K562 (cell line): Measurements from ENCODE around the gene ZMYM2. TPM values are rescaled to one million over a fixed set of nuclear protein-coding genes. Genes with fewer than 3 reads are reported as not detected.

ENCODE experiments used
- ATAC-seq: fragments of 200-7000 bp; cut with Tn5 transposase; 3 replicates; pipeline ENCODE4 v1.9.1; 2020; ENCODE audit warnings: moderate library complexity
- BruUV-seq: library from RNA; stranded (reverse); fragments of 400-500 nt; replicated peaks from 2 replicates; lab custom pipeline; 2021; lab: Mats Ljungman, UMichigan
- CTCF ChIA-PET: fragments of 300-600 bp; formaldehyde crosslinking; extraction: SDS; loops from one replicate; lab custom pipeline; 2021; ENCODE audit warnings: low intra/inter-chr PET ratio; lab: Yijun Ruan, JAX
- POLR2A ChIA-PET: fragments of 300-600, 350-650 bp; sonication (Branson Sonifier 250); formaldehyde crosslinking; extraction: SDS; loops from one replicate; lab custom pipeline; 2021; ENCODE audit warnings: antibody characterized with exemption, inconsistent platforms; lab: Yijun Ruan, JAX
- DNase-seq, 4 experiments: peaks; one replicate each; pipeline versions ENCODE4 v3.0.0 to v3.0.0-alpha.2; 2011 to 2018; ENCODE audit warnings: low spot score in 3 of 4, mixed read lengths in 3 of 4; ENCODE audit errors: extremely low read depth in 1 of 4
- FAIRE-seq: peaks from 2 replicates; lab custom pipeline; 2011; peaks lifted over from hg19 to GRCh38; lab: Jason Lieb, UNC
- H2AFZ ChIP-seq: 2 replicates; pipeline ENCODE4 v1.6.0; 2011; ENCODE audit warnings: low read depth, low read length, control low read depth, inconsistent platforms
- H3K27ac ChIP-seq: fragments of 200-600 bp; 3 replicates; pipeline ENCODE4 v1.8.0; 2011; ENCODE audit warnings: low read depth, mild to moderate bottlenecking, control low read depth, inconsistent platforms, low read length, moderate library complexity, mixed read lengths; ENCODE audit errors: extremely low read depth
- H3K27me3 ChIP-seq, 2 experiments: fragments of 300-600 bp in 1 of 2; 2 replicates in 1 of 2; 3 replicates in 1 of 2; pipeline versions ENCODE4 v1.6.0 to v1.8.0; 2011; ENCODE audit warnings: inconsistent platforms in 2 of 2, low read length in 2 of 2, mild to moderate bottlenecking in 1 of 2, mixed read lengths in 1 of 2, moderate library complexity in 1 of 2; ENCODE audit not compliant: control insufficient read depth in 2 of 2, insufficient read depth in 2 of 2
- H3K36me3 ChIP-seq: fragments of 300-600 bp; 3 replicates; pipeline ENCODE4 v1.8.0; 2011; ENCODE audit warnings: mild to moderate bottlenecking, low read length, inconsistent platforms; ENCODE audit not compliant: control insufficient read depth, insufficient read depth
- H3K4me1 ChIP-seq, 2 experiments: fragments of 200-600 bp in 1 of 2; replicated peaks in 1 of 2; 2 replicates in 1 of 2; 3 replicates in 1 of 2; pipeline versions ENCODE4 v1.5.1 to v1.8.0; 2011; ENCODE audit warnings: inconsistent platforms in 2 of 2, low read length in 2 of 2, mild to moderate bottlenecking in 1 of 2, mixed read lengths in 1 of 2, moderate library complexity in 1 of 2; ENCODE audit not compliant: control insufficient read depth in 2 of 2, insufficient read depth in 2 of 2
- H3K4me2 ChIP-seq: 2 replicates; pipeline ENCODE4 v1.6.1; 2011; ENCODE audit warnings: low read length, control low read depth, inconsistent platforms, mixed read lengths; ENCODE audit not compliant: insufficient read depth
- H3K4me3 ChIP-seq: fragments of 200-600 bp; sonication (generic), shearing (Covaris generic); 2 replicates; pipeline ENCODE4 v1.5.1; 2016; ENCODE audit warnings: control low read depth, inconsistent platforms
- H3K79me2 ChIP-seq: fragments of 200-600 bp; 3 replicates; pipeline ENCODE4 v1.8.0; 2011; ENCODE audit warnings: low read length, inconsistent platforms; ENCODE audit not compliant: control insufficient read depth, insufficient read depth
- H3K9ac ChIP-seq, 2 experiments: 2 replicates each; pipeline versions ENCODE4 v1.6.0 to v1.6.1; 2011; ENCODE audit warnings: low read depth in 2 of 2, low read length in 2 of 2, control low read depth in 1 of 2, inconsistent platforms in 1 of 2, mild to moderate bottlenecking in 1 of 2, mixed read lengths in 1 of 2; ENCODE audit not compliant: insufficient read depth in 1 of 2
- H3K9me1 ChIP-seq: one replicate; pipeline ENCODE4 v1.6.0; 2011; ENCODE audit warnings: inconsistent platforms, mild to moderate bottlenecking, low read length, moderate library complexity; ENCODE audit not compliant: control insufficient read depth, insufficient read depth
- H3K9me3 ChIP-seq: replicated peaks from 2 replicates; pipeline ENCODE4 v1.5.1; 2011; ENCODE audit warnings: low read depth, low read length, inconsistent platforms; ENCODE audit not compliant: control insufficient read depth, insufficient read depth
- H4K20me1 ChIP-seq: replicated peaks from 2 replicates; pipeline ENCODE4 v1.6.1; 2011; ENCODE audit warnings: low read length, inconsistent platforms, mixed read lengths; ENCODE audit not compliant: control insufficient read depth, insufficient read depth
- CBFA2T3 ChIP-seq: fragments of 450-650 bp; IDR thresholded peaks from 2 replicates; pipeline ENCODE4 v1.6.1; 2017
- ELK1 ChIP-seq: sonication (generic); formaldehyde crosslinking; IDR thresholded peaks from 2 replicates; pipeline ENCODE4 v1.8.1; 2022; ENCODE audit warnings: missing genetic modification reagents
- FIP1L1 ChIP-seq: fragments of 200-400 bp; formaldehyde crosslinking; IDR thresholded peaks from 2 replicates; pipeline ENCODE4 v1.6.1; 2018; ENCODE audit warnings: mild to moderate bottlenecking, low read depth, low read length; ENCODE audit not compliant: poor library complexity, severe bottlenecking
- GABPA ChIP-seq: fragments of 200-800 bp; sonication (Bioruptor generic); conservative IDR thresholded peaks from 2 replicates; pipeline ENCODE4 v1.6.1; 2016; ENCODE audit warnings: low read depth, missing genetic modification characterization, missing compliant biosample characterization
- HNRNPLL ChIP-seq: fragments of 200-400 bp; formaldehyde crosslinking; IDR thresholded peaks from 2 replicates; pipeline ENCODE4 v1.6.1; 2017; ENCODE audit warnings: low read length, low read depth, mild to moderate bottlenecking; ENCODE audit not compliant: poor library complexity, severe bottlenecking
- MAZ ChIP-seq, 2 experiments: fragments of 450-650 bp in 1 of 2; sonication (generic) in 1 of 2; formaldehyde crosslinking; IDR thresholded peaks in 1 of 2; conservative IDR thresholded peaks in 1 of 2; 2 replicates each; pipeline versions ENCODE4 v1.4.0 to v1.5.0; 2020; ENCODE audit warnings: mild to moderate bottlenecking in 1 of 2, missing genetic modification reagents in 1 of 2
- MCM7 ChIP-seq, 2 experiments: fragments of 450-650 bp; IDR thresholded peaks; 2 replicates each; pipeline ENCODE4 v1.6.1; 2016 to 2018
- PREB ChIP-seq: sonication (generic); formaldehyde crosslinking; IDR thresholded peaks from 2 replicates; pipeline ENCODE4 v1.8.1; 2023; ENCODE audit warnings: mild to moderate bottlenecking, missing genetic modification reagents
- PTRF ChIP-seq: fragments of 450-650 bp; IDR thresholded peaks from 2 replicates; pipeline ENCODE4 v1.6.1; 2016; ENCODE audit warnings: mild to moderate bottlenecking, missing genetic modification characterization, missing compliant biosample characterization
- RAD21 ChIP-seq, 2 experiments: fragments of 250-450 bp in 1 of 2; fragments of 450-650 bp in 1 of 2; sonication (Bioruptor Pico) in 1 of 2; formaldehyde crosslinking in 1 of 2; IDR thresholded peaks in 1 of 2; conservative IDR thresholded peaks in 1 of 2; 2 replicates each; pipeline versions ENCODE4 v1.4.0 to v1.8.0; 2020 to 2022; ENCODE audit warnings: mild to moderate bottlenecking in 2 of 2, moderate library complexity in 1 of 2
- RB1 ChIP-seq: fragments of 450-650 bp; IDR thresholded peaks from 2 replicates; pipeline ENCODE4 v1.6.1; 2017; ENCODE audit warnings: low read depth, mild to moderate bottlenecking
- TCFL5 ChIP-seq: fragments of 250-450 bp; sonication (Bioruptor Pico); conservative IDR thresholded peaks from 2 replicates; pipeline ENCODE4 v1.6.1; 2021; ENCODE audit warnings: mild to moderate bottlenecking, moderate library complexity, matching md5 sums
- TEAD1 ChIP-seq, 2 experiments: fragments of 450-650 bp in 1 of 2; sonication (generic) in 1 of 2; formaldehyde crosslinking; IDR thresholded peaks; 2 replicates each; pipeline versions ENCODE4 v1.4.0 to v1.8.0; 2020 to 2022; ENCODE audit warnings: mild to moderate bottlenecking in 2 of 2, missing genetic modification reagents in 1 of 2
- ZBTB5 ChIP-seq: fragments of 450-650 bp; IDR thresholded peaks from 2 replicates; pipeline ENCODE4 v1.6.1; 2017; ENCODE audit warnings: antibody characterized with exemption
- ZNF551 ChIP-seq: fragments of 250-450 bp; sonication (Bioruptor Pico); IDR thresholded peaks from 2 replicates; pipeline ENCODE4 v1.5.0; 2021; ENCODE audit warnings: mild to moderate bottlenecking, moderate library complexity
- WGBS: fragments of 100-300 bp; shearing (Covaris generic); methylation state at CpG from one replicate; pipeline ENCODE4 v1.1.6; 2016; ENCODE audit warnings: low coverage, mixed read lengths; ENCODE audit not compliant: insufficient coverage; ENCODE audit errors: missing lambda C conversion rate; 5-methylcytosine and 5-hydroxymethylcytosine counted together
- in situ Hi-C: fragments of 300-500 bp; cut with MboI; formaldehyde crosslinking; loops from 4 replicates; pipeline ENCODE4 v1.15.0; 2018; ENCODE audit warnings: inconsistent platforms, mixed read lengths
- intact Hi-C: fragments of 100-400 bp; cut with micrococcal nuclease; formaldehyde crosslinking; loops from 2 replicates; pipeline ENCODE4 v1.14.2; 2022
- polyA plus RNA-seq, 8 experiments: library from polyadenylated mRNA; depleted of rRNA in 4 of 8; stranded (reverse) in 5 of 8; unstranded in 3 of 8; fragments of >200 nt; fragmentation: Nextera tagmentation in 2 of 8; fragmentation: Illumina TruSeq in 1 of 8; extraction: Ambion mirVana in 2 of 8; extraction: Trizol in 1 of 8; gene quantifications; 2 replicates each; pipeline versions ENCODE4 v1.2.1 to v1.2.3, GENCODE V29; 2011 to 2014; ENCODE audit warnings: inconsistent platforms in 1 of 8, missing spikeins in 1 of 8
- total RNA-seq, 7 experiments: library from RNA; depleted of rRNA in 6 of 7; stranded (reverse); fragments of >200 nt in 6 of 7; fragmentation: Illumina TruSeq in 2 of 7; extraction: Trizol in 2 of 7; gene quantifications; 2 replicates each; pipeline versions ENCODE4 v1.2.1 to v1.2.3, GENCODE V29; 2011 to 2021; ENCODE audit warnings: low replicate concordance in 1 of 7

Gene ZMYM2
- total and polyA plus RNA-seq, 9 of the 15 experiments (the other 6 are each of a cell fraction or from before 2014, with no cell fraction given), result 5.0 to 48.8 (median 26.8) TPM

GRCh38 chr13:20043207-20043925, 84.8 kb downstream of the ZMYM2 start:
- peaks cover 2% of the 10 kb centered on the region; the same call in 1 of the 3 replicates for H3K36me3 ChIP-seq
- in situ Hi-C loops, result no loop called here
- no peak overlapping the region for H2AFZ ChIP-seq
- no peaks in the 10 kb centered on the region for H3K27me3 ChIP-seq
- H3K4me3 ChIP-seq, result no peak overlapping the region
- H3K79me2 ChIP-seq, result no peaks in the 10 kb centered on the region
- POLR2A ChIA-PET, result no interaction called here
- WGBS, result 85% methylated on average over 7 of the region's 11 CpGs
- no peak overlapping the region for H3K27ac ChIP-seq
- no peaks in the 10 kb centered on the region for H3K9me1 ChIP-seq
- no peak for DNase-seq
- ATAC-seq, result no peak
- no TSS peak for BruUV-seq
- intact Hi-C loops, result no loop called here
- H3K4me1 ChIP-seq, result no peaks in the 10 kb centered on the region; a peak in 2 of 5 replicates
- H4K20me1 ChIP-seq, result no peaks in the 10 kb centered on the region
- no peaks in the 10 kb centered on the region for H3K9me3 ChIP-seq
- CTCF ChIA-PET, result no interaction called here
- H3K9ac ChIP-seq, result no peak overlapping the region
- H3K4me2 ChIP-seq, result no peak overlapping the region
- no peak for FAIRE-seq
- TF ChIP-seq MCM7 (IDR thresholded peaks at IDR 0.05) (no peak), RB1 (no peak), FIP1L1 (no peak), MAZ (CRISPR knock-in tag; conservative IDR thresholded peaks at IDR 0.05 in 1 of 2, IDR thresholded peaks at IDR 0.05 in 1 of 2) (no peak), PTRF (tag) (no peak), CBFA2T3 (no peak), GABPA (tag) (no peak), HNRNPLL (no peak), RAD21 (CRISPR knock-in tag; conservative IDR thresholded peaks at IDR 0.05 in 1 of 2, IDR thresholded peaks at IDR 0.05 in 1 of 2) (no peak), ZBTB5 (no peak), PREB (CRISPR knock-in tag) (no peak), TEAD1 (CRISPR knock-in tag; IDR thresholded peaks at IDR 0.05) (no peak), ELK1 (CRISPR knock-in tag) (no peak), ZNF551 (CRISPR knock-in tag) (no peak), TCFL5 (no peak)
